Activated CD8-positive, alpha-beta memory T cell treated with anti-CD3 and anti-CD28 coated beads for 1 hour (primary cell): ENCODE measurements around the gene PTPRG.

Experiments used
- DNase-seq, 2 donors: peaks; one replicate each; pipeline ENCODE4 v3.0.0-alpha.2; 2020; ENCODE audit warnings: low read depth in 1 of 2; ENCODE audit errors: extremely low read depth in 1 of 2

Gene PTPRG

GRCh38 chr3:61978460-61979419, 417.4 kb downstream of the PTPRG start:
- DNase-seq = no peak

- no peak for DNase-seq
Observed at GRCh38 chr3:61979638-61980037, 418.3 kb downstream of the PTPRG start.

GRCh38 chr3:61980041-61980440, 418.7 kb downstream of the PTPRG start:
- no peak for DNase-seq

- no peak for DNase-seq
Observed at GRCh38 chr3:61981060-61981459, 419.7 kb downstream of the PTPRG start.

- DNase-seq = no peak
Observed at GRCh38 chr3:61983479-61983878, 422.1 kb downstream of the PTPRG start.

GRCh38 chr3:61985020-61985419, 423.6 kb downstream of the PTPRG start:
- no peak for DNase-seq

GRCh38 chr3:61986473-61986872, 425.1 kb downstream of the PTPRG start:
- DNase-seq = no peak

- DNase-seq = no peak
Observed at GRCh38 chr3:61989681-61990080, 428.3 kb downstream of the PTPRG start.

GRCh38 chr3:61990327-61991027, 429.1 kb downstream of the PTPRG start:
- DNase-seq = no peak

- no peak for DNase-seq
Observed at GRCh38 chr3:61991706-61992105, 430.3 kb downstream of the PTPRG start.

GRCh38 chr3:61996366-61996765, 435.0 kb downstream of the PTPRG start:
- no peak for DNase-seq

- no peak for DNase-seq
Observed at GRCh38 chr3:61997101-61997500, 435.7 kb downstream of the PTPRG start.

- no peak for DNase-seq
Observed at GRCh38 chr3:62003835-62004234, 442.5 kb downstream of the PTPRG start.

GRCh38 chr3:62007036-62007435, 445.7 kb downstream of the PTPRG start:
- DNase-seq = no peak

- no peak for DNase-seq
Observed at GRCh38 chr3:62010989-62011388, 449.6 kb downstream of the PTPRG start.

- no peak for DNase-seq
Observed at GRCh38 chr3:62011666-62012065, 450.3 kb downstream of the PTPRG start.

GRCh38 chr3:62013951-62014350, 452.6 kb downstream of the PTPRG start:
- no peak for DNase-seq

GRCh38 chr3:62015111-62015510, 453.7 kb downstream of the PTPRG start:
- DNase-seq = no peak

- no peak for DNase-seq
Observed at GRCh38 chr3:62019906-62020305, 458.5 kb downstream of the PTPRG start.

- DNase-seq = no peak
Observed at GRCh38 chr3:62020706-62021105, 459.3 kb downstream of the PTPRG start.

- DNase-seq = no peak
Observed at GRCh38 chr3:62022312-62022711, 460.9 kb downstream of the PTPRG start.

GRCh38 chr3:62024882-62025281, 463.5 kb downstream of the PTPRG start:
- no peak for DNase-seq
